Brain pericyte (primary cell): Measurements from ENCODE around the gene RHOH.
"Not testable (repeated sequence)": the region's sequence is repeated elsewhere in the genome, so short reads cannot be mapped to it uniquely, and the experiment has no call there.

ENCODE experiments used
- DNase-seq: peaks from one replicate; pipeline ENCODE4 v3.0.0-alpha.2; 2012; ENCODE audit warnings: low read depth, low spot score

The RHOH gene

DNA sequence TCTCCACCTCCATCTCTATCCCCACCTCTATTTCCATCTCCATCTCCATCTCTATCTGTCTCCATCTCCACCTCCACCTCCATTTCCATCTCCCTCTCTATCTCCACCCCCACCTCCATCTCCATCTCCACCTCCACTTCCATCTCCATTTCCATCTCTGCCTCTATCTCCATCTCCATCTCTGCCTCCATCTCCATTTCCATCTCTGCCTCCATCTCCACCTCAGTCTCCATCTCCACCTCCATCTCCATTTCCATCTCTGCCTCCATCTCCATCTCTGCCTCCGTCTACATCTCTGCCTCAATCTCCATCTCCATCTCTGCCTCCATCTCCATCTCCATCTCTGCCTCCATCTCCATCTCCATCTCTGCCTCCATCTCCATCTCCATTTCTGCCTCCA lies 97.5 kb downstream of the RHOH start:
- DNase-seq = no peak

DNA sequence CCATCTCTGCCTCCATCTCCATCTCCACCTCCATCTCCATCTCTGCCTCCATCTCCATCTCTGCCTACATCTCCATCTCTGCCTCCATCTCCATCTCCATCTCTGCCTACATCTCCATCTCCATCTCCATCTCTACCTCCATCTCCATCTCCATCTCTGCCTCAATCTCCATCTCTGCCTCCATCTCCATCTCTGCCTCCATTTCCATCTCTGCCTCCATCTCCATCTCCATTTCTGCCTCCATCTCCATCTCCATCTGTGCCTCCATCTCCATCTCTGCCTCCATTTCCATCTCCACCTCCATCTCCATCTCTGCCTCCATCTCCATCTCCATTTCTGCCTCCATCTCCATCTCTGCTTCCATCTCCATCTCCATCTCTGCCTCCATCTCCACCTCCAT lies 98.2 kb downstream of the RHOH start:
- DNase-seq = not testable (repeated sequence)

DNA sequence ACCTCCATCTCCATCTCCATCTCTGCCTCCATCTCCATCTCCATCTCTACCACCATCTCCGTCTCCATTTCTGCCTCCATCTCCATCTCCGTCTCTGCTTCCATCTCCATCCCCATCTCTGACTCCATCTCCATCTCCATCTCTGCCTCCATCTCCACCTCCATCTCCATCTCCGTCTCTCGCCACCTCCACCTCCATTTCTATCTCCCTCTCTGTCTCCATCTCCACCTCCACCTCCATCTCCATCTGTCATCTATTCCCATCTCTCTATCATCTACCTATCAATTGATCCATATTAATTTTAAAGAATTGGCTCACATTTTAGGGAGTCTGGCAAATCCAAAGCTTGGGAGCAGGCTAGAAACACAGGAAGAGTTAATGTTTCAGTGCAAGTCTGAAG lies 98.7 kb downstream of the RHOH start:
- DNase-seq = no peak
